GM18858 (cell line): ENCODE results near the gene NOL11.
"Not testable (repeated sequence)": the region's sequence is repeated elsewhere in the genome, so short reads cannot be mapped to it uniquely, and the experiment has no call there.

Experiments
- ATAC-seq: cut with Tn5 transposase; IDR thresholded peaks from one replicate; pipeline ENCODE4 v1.9.1; 2021; ENCODE audit not compliant: unreplicated experiment

The NOL11 gene

DNA sequence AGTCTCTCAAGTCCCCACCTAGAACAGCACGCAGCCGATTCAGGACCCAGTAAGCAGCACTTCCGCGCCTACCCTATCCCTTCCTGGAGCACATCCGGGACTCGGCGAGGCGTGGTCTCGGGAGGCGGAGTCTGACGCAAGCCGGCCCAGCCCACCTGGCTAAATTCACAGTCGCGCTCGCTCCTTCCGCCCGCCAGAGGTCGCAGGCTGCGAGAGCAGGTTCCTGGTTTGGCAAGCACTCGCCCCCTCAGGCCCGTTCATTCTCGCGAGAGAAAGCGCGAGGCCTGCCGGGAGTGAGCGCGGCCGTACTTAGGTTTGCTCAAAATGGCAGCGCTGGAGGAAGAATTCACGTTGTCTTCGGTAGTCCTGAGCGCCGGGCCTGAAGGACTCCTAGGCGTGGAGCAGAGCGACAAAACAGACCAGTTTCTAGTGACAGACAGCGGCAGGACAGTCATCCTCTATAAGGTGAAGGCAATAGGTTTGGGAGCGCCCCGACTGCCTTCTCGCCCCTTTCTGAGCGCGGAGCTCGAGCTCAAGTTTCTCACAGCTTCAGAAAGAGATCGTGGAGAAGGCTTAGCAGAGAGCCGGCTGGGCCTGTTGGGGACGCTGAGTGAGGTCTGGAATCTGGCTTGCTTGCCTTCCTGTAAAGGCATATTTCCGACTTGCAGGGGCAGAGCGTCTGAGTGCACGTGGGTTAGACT lies at the start of gene NOL11:
Gene NOL11 (plus strand): TSS at position 313 of the 701 bp plus-strand sequence. CDS start 12 bp downstream, at position 325.
- peak; percentile 95 for ATAC-seq

DNA sequence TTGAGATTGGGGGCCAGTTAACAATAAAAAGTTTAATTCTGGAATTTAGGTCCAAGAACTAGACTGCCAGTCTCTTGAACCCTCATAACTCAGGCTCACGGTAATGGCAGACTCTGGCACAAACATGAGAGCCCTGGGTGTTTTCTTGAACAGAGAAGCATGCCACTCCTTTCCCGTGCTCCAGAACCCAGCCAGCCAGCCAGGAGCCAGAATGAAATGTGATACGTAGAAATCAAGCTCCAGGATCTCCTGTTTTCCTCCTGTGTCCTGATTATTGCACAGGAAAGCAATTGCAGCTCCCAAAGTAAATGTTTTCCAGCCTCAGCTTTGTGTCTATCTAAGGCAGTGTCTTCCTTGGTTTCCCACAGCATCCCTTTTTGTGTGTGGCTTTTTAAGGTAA lies 46.2 kb upstream of the NOL11 start:
- no peak for ATAC-seq

DNA sequence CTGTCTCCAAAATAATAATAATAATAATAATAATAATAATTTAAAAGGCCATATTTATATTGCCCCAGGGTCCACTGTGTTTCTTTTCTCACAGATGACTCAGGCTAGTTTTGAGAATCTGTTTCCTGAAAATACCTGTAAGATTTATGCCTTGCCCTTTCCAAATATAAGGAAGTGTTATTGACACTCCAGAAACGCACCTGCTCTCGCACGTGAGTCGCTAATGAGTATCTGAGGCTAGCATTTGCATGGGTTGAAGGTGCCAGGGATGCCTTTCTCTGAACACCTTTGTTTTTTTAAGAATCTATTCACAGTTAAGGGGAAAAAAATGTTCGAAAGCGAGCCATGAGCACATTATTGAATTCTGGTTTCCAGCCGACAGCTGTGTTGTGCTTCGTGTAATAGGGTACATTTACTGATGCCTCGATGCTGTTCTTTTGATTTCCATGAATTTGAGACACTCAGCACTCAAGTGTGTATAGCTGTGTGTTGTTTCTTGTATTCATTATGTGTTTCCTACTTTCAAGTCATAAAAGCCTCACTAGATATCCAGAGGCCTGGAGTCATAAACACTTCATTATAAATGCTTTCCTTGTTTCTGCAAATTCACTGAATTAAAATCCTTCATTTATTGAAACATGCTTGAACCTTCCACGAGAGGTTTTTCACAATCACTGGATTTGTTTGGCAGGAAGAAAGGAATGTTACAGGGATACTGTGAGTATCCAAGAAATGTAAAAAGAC lies 45.0 kb upstream of the NOL11 start:
- no peak for ATAC-seq

DNA sequence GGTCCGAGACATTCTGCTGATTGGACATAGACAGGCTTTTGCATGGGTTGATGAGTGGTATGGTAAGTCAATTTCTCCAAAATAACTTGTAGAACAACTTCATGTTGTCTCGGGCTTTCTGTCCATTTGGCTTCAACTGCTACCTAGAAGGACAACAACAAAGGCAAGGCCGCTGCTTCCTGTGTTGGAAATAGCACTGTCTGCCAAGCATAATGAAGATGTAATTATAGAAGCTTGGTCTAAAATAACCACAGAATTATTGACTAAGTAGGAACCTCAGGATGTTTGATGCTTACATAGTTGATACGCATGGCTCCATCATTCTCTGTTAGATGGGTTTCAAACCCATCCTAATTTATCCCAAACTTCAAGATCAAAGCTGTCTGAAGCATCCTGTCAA lies 42.3 kb upstream of the NOL11 start:
- ATAC-seq, result no peak

DNA sequence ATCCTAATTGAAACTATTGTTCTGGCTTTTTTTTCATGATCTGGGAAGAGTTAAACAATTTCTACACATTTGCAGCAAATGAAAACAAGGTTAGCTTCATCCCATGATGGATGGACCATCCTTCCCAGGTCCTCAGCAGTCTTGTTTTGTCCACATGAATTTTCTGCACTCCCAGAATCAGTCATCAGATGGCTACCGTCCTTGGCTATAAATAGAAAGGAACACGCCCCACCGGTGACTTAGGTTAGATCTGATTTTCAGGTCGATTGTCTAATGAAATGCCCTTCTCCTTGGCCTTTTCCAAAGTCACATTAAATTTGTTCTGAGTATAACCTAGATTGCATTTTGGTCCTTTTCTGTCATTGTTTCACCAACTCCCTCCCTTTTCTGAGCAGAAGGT lies 41.4 kb upstream of the NOL11 start:
- ATAC-seq, result no peak

DNA sequence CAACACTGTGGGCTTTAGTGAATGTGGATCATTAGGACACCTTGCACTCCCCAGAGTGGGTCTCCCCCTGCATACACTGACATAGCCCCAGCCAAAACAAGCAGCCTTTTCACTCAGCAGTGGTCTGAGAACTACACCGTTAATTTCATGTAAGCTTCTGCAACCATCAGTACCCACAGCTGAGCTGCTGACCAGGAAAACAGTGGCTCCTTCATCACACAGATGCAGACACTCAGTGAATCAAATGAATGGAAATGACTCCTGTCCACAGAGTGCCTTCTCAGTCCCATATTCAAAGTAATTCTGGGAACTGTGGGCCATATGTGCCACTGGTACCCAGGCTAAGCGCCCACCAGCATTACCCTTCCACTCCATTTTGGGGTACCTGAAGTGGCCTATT lies 39.3 kb upstream of the NOL11 start:
- ATAC-seq, result no peak

DNA sequence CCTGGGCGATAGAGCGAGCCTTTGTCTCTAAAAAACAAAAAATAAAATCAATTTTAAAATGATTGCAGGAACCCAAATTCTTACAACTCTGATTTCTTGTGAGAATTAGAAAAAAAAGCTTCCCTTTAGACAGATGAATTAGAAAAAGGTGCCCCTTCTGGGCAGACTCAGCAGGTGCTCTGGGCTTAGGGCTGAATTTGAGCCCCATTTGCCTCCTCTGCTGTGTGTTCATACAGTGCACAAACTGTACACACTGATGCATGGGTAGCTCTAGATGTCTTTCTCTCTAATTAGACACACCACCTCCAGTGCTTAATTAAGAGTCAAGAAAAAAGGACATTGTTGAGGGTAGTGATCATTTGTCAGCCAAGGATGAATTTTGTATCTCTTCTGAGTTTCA lies 38.5 kb upstream of the NOL11 start:
- no peak for ATAC-seq

DNA sequence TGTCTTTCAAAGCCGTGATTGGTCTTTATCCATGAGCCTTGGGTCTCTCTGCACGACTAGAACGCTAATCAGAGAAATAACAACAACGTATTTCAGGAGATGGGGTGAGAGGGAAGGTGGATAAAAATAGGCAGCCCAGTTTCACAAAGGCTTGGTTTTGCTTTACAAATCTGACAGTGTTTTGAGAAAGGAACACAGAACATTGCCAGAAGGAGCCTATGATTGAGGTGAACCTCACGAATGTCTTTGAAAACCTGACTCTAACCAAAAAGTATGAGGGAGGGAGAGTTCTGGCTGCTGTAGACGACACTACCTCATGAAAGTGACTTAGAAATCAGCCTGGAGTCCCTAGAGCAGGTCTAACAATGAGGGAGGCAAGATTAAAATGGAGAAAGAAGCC lies 38.0 kb upstream of the NOL11 start:
- no peak for ATAC-seq

DNA sequence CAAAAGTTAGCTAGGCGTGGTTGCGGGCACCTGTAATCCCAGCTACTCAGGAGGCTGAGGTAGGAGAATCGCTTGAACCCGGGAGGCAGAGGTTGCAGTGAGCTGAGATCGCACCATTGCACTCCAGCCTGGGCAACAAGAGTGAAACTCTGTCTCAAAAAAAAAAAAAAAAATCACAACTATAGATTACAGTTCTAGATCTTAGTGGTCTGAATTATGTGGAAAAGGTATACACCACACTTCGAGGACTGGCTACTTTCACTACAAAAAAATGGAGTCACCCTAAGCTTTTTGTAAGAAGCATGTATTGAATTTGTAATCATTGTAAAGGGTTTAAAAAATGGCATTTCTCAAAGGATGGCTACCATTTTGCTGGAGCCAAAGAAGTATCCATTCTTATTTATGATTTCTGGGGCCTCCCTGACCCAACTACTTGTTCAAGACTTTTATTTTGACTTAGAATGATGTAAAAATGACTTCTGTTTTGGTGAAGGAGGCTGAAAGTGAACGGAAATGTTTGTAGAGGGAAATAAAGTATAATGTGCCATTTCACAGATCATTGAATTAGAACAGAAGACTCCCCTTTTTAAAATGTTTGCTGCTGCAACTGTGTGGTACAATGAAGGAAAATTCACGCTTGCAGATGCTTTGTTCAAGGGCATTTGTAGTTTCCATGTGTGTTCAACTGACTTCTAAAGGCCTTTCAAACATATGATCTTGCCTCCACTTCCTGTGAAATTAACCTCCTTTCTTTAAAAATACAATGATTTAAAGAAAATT lies 37.1 kb upstream of the NOL11 start:
- ATAC-seq, result no peak

DNA sequence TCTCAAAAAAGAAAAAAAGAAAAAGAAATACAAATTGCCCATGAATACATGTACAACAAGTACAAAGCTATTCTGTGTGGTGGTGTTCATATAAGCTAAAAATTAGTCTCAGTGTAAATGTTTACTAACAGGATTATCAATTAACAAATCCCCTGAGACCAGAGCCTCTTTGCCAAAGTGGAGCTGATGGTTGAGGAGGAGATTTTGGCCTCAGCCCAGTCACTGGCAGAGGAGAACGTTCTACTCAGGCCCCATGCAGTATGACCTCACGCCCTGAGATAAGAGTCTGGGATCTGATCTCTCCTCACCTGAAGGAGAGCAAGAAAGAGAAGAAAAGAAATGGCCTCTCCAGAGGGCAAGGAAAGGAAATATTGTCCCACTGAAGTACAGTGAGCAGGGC lies 35.5 kb upstream of the NOL11 start:
- ATAC-seq, result no peak

DNA sequence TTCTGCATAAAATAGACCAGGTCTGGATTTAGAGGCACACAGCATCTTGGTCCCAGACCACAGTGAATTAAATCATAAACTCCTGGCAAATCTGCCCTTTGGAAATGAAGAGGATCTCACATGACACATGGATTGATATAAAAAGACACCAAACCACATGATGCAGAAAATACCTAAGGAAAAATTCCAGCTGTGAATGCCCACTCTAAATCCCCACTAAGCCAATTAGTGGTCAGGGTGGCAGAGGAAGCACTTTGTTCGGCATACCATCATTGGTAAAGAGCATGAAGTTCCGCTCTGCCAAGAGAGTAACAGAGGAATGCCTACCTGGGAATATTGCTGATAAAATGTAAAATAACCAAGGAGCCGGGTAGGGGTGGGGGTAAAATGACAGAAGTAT lies 32.4 kb upstream of the NOL11 start:
- no peak for ATAC-seq

DNA sequence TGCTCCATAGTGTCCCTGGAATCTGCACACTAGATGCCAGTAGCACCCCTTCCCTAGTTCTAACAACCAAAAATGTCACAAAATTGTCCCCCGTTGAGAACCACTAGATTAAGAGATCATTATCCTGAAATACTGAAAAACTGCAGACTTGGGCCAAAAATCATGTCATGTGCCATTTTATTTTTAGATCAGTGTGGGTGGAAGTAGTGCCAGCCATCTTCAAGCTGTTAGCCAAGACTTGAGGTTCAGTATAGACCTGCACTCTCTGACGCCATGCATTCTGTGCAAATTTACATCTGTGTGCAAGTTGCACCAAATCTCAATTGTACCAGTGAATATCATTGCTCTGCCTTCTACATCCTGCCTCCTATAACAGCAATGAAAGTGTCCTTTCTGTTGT lies 31.5 kb upstream of the NOL11 start:
- no peak for ATAC-seq

DNA sequence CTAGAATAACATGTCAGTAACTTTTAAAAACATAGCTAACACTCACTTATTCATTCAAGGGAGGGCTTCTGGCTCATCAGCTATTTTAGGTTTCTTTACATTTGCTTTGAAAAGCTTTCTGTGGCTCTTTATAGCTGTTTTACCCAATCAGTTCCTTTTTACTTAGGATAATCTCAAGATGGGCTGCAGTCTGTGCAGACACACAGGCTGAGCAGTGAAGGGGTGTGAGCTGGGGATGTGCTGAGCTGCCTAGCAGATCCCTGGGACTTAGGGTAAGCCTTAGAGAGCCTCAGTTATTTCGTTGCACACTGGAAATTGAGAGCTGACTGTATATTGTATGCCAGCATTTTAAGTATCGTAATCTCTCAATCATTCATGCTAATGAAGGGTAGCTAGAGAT lies 30.2 kb upstream of the NOL11 start:
- ATAC-seq, result no peak

DNA sequence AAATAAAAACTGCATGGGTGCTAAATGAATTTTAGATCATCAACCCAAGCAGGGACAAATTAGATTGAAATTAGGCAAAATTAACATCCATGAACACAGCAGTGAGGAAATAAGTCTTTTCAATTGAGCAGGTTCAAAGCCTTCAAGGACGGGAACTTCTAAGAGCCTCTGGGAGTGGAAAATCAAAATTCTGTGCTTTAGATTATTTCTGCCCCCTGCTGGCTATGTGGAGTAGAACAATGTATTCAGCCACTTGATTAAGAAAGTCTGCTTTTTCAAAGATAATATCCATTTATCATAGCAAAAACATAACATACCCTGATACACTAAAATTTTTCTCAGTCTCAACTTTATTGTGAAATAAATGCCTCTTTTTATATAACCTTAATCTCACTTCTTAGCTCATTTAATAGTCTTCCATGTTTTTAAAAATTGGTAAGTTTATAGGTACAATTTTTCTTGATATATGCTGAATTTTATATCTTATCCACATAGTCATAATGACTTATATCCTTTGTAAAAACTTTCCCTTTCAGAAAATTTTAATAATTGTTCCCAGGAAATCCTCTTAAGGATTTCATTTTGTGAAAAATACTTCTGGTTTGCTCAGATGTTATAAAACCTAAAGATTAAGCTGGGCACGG lies 28.1 kb upstream of the NOL11 start:
- no peak for ATAC-seq

DNA sequence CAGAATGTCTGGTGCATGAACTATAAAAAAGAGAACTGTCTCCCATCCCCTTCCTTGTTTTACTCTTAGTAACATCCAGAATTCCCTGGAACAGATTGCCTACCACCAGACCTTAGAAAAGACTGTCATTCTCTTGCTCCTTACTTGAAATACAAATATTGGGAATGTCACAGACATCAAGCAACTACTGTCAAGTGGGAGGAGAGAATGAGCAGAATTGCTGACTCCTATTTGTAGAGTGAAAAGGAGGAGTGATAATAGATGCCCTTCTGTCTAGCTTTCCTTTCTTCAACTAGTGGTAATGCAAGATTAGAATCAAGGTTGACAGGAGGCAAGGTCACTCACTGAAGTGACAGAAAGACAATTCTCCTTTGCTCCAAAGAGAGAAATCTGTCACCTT lies 23.9 kb upstream of the NOL11 start:
- ATAC-seq, result no peak

DNA sequence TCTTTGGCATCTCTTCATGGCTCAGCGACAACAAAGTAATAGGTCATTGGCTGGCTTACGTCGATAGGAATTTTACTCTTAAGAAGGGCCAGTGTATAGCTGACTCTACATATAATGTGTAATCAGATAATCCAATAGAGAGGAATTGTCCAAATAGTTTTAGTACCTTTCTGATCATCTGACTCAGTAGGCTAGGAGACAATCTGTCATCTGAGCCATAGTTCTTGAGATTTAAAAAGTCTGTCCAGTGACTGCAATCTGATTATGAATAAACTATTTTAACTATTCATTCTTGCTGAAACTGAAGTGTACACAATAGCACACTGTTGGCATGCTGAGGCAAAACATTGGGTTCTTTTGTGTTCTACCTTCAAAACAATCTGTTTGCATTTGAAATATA lies 21.4 kb upstream of the NOL11 start:
- ATAC-seq, result no peak

DNA sequence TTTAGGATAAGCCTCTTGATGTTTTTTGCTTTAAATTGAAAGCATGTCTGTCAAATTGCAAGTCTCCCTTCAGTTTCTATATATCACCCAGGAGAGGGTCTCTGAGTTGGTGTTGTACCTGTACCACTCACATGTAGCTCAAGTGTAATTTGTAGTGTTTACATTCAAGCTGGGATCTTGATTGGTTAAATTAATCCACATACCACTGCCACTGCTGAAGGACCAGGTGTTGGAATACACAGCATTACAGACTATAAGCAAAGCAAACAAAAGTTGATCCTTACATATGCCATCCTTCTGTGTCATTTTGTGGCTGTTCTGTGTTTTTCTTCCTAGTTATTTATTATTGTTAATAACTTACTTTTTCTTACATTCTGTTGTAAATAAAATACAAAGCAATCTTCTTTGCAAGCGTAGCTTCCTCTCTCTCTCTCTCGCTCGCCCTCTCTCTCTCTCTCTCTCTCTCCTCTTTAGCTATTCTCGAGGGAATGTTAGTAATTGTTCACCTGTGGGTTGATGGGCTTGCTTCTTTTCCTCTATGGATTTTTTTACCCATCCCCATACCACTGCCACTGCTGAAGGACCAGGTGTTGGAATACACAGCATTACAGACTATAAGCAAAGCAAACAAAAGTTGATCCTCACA lies 20.8 kb upstream of the NOL11 start:
- no peak for ATAC-seq

DNA sequence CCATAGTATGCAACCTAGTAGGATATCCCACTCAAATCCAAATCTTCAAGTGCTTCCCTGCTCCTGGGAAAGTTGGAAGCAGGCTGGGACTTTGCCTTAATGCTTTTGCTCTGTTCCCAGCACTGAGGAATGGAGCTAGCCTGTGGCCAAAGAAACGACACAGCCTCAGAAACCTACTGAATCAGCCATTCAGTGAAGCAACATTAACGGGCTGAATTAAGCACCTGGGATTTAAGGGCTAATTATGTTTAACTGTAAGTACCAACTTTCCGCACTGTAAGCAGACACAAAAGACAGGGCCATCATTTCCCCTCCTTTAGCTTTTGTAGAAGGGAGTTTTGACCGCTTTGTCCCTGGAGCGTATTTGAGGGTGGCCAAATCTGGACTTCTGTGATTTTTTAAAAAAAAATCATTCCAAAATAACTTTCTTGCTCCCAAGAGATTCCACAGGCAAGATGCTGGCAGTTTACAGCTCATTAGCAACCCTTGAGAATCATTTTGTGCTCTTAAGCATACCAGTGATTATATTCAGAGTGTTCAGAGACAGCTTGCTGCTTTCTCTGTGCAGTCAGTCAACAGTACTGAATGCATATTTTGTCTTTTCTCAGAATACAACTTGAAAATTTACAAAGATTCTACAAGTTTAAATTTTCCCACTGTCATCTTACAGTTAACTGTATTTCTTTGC lies 17.6 kb upstream of the NOL11 start:
- ATAC-seq, result no peak

DNA sequence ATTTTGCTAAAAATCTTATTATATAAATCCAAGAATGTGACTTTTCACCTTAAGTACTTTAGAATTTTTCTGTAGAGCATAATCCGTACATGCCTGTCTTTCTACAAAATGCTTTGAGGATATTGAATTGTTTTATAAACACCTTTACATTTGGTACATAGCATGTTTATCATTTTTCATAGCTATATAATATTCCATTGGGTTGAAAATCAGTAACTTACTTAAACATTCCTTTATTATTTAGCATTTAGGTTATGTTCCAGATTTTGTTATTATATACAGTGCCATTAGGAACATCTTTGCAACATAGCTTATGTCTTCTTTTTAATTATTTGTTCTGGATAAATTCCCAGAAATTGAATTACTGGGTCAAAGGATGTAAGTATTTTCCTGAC lies 17.0 kb upstream of the NOL11 start:
- ATAC-seq, result no peak

DNA sequence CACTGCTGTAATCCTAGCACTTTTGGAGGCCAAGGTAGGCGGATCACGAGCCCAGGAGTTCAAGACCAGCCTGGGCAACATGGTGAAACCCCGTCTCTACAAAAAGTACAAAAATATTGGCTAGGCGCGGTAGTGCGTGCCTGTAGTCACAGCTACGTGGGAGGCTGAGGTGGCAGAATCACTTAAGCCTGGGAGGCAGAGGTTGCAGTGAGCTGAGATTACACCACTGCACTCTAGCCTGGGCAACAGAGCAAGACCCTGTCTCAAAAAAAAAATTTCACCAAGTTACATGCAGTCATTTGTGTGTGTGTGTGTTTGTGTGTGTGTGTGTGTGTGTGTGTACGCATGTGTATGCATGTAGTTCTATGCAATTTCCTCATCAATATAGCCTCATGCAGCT lies 14.9 kb upstream of the NOL11 start:
- not testable (repeated sequence) for ATAC-seq
